Immature natural killer cell (primary cell): ENCODE measurements around the gene HOXA5. TPM values are rescaled to one million over a fixed set of nuclear protein-coding genes. Genes with fewer than 3 reads are reported as not detected.

Experiments used
- DNase-seq, 3 donors: peaks; one replicate each; pipeline ENCODE4 v3.0.0; 2022; ENCODE audit warnings: mixed read lengths in 1 of 3
- H3K27ac Mint-ChIP-seq, 6 donors: one replicate each; pipeline ENCODE4 v1.8.0; 2020; ENCODE audit warnings: mixed read lengths in 6 of 6, mild to moderate bottlenecking in 5 of 6, inconsistent platforms in 4 of 6, moderate library complexity in 3 of 6
- H3K27me3 Mint-ChIP-seq, 3 donors: one replicate each; pipeline ENCODE4 v1.8.0; 2020 to 2021; ENCODE audit warnings: low read depth in 3 of 3, mild to moderate bottlenecking in 3 of 3, mixed read lengths in 3 of 3, moderate library complexity in 3 of 3, inconsistent platforms in 1 of 3
- H3K36me3 Mint-ChIP-seq, 3 donors: one replicate each; pipeline ENCODE4 v1.8.0; 2020; ENCODE audit warnings: mixed read lengths in 3 of 3, inconsistent platforms in 2 of 3, mild to moderate bottlenecking in 2 of 3
- H3K4me1 Mint-ChIP-seq, 2 donors: one replicate each; pipeline ENCODE4 v1.8.0; 2020; ENCODE audit warnings: inconsistent platforms in 2 of 2, mild to moderate bottlenecking in 2 of 2, mixed read lengths in 2 of 2, moderate library complexity in 1 of 2
- H3K4me3 Mint-ChIP-seq, 5 donors: one replicate each; pipeline ENCODE4 v1.8.0; 2020; ENCODE audit warnings: mild to moderate bottlenecking in 5 of 5, mixed read lengths in 5 of 5, inconsistent platforms in 3 of 5, moderate library complexity in 3 of 5
- H3K9me3 Mint-ChIP-seq, 6 donors: one replicate each; pipeline ENCODE4 v1.8.0; 2020; ENCODE audit warnings: mild to moderate bottlenecking in 6 of 6, mixed read lengths in 6 of 6, inconsistent platforms in 4 of 6, moderate library complexity in 3 of 6
- polyA plus RNA-seq, 3 donors: library from polyadenylated mRNA; unstranded; fragments of 300-500 nt; fragmentation: Illumina TruSeq; gene quantifications; one replicate each; pipeline ENCODE4 v1.2.3, GENCODE V29; 2021

The HOXA5 gene
- polyA plus RNA-seq, 3 donors from 2014 or later, result 0.42 to 1.1 (median 0.73) TPM

DNA sequence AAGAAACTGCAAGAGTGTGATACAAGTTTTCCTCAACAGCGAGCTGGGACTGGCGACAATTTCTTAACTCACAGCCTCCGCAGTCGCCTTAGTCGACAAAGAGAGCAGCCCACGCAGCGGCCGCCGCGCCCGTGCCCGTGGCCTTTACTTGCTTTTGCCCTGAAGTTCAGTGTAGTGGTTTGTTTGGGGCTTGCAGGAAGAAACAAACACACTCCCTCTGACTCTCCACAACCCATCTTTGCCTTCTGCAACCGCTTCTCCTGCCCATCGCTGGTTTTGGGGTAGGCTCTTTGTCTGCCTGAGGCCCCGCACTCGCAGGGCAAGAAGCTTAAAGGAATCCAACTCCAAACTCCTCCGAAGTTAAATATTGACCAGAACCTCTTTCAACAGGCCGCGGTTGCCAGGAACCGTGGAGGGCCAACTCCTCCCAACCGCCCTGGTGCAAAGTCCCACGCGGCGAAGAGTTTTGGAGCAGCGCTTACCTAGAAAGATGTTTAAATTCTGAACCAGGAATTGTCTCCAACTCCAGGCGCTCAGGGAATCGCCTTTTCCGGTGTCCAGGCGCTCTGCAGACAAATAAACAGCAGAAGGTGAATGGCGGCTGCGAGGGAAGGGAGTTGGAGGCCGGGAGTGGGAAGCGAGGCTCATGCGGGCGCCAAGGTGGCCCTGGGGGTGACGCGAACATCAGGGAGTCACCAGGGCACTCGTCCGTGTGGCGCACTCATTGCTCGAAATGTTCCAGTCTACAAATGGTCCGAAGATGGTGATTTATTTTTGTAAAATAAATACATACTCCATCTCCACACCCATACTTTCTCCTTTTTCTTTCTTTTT, 21.2 kb downstream of the HOXA5 start:
- peaks cover 0 to 7% (median 3%) of the 10 kb centered on the region in 3 donors for H3K36me3 Mint-ChIP-seq
- DNase-seq, result no peak
- peaks cover 1 to 6% (median 4%) of the 10 kb centered on the region in 3 donors for H3K27me3 Mint-ChIP-seq
- H3K4me3 Mint-ChIP-seq, result no peak overlapping the region
- H3K27ac Mint-ChIP-seq, result no peak overlapping the region
- H3K9me3 Mint-ChIP-seq, result no peaks in the 10 kb centered on the region
- H3K4me1 Mint-ChIP-seq, result no peaks in the 10 kb centered on the region

- Mint-ChIP-seq H3K4me1 (no peaks in the 10 kb centered on the region), H3K36me3 (peaks cover 0 to 7% (median 3%) of the 10 kb centered on the region in 3 donors), H3K27ac (no peak overlapping the region), H3K27me3 (peaks cover 1 to 4% (median 3%) of the 10 kb centered on the region in 3 donors), H3K9me3 (no peaks in the 10 kb centered on the region), H3K4me3 (no peak overlapping the region)
- DNase-seq, result no peak
Observed at GRCh38 chr7:27121684-27122076, 21.8 kb downstream of the HOXA5 start.

DNA sequence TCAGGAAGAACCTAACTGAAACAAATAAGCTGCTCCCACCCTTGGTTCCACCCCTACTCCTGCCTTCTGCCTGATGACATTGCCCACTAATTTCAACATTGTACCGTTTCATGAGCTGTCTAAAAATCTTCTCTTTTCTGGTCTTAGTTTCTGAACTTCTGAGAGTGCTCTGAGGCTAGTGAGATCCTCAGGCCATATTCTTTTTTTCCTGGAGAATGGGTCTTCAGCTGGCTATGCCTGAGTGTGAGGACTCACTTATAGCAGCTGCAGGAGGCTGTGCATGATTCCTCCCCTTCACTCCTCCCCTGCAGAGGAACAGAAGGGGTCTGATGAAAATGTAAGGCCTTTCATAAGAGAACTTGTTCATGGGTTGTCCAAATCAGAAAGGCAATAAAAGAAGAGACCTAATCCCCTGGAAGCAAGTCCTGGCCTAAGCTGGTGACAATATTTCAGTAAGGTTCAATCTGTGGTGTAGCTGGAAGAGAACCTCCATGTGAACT, 24.0 kb downstream of the HOXA5 start:
- no peak overlapping the region for H3K27ac Mint-ChIP-seq
- no peak for DNase-seq
- H3K27me3 Mint-ChIP-seq, result peaks cover 0 to 2% (median 0%) of the 10 kb centered on the region in 3 donors
- H3K9me3 Mint-ChIP-seq, result no peaks in the 10 kb centered on the region
- peaks cover 0 to 6% (median 3%) of the 10 kb centered on the region in 3 donors for H3K36me3 Mint-ChIP-seq
- no peaks in the 10 kb centered on the region for H3K4me1 Mint-ChIP-seq
- no peak overlapping the region for H3K4me3 Mint-ChIP-seq

DNA sequence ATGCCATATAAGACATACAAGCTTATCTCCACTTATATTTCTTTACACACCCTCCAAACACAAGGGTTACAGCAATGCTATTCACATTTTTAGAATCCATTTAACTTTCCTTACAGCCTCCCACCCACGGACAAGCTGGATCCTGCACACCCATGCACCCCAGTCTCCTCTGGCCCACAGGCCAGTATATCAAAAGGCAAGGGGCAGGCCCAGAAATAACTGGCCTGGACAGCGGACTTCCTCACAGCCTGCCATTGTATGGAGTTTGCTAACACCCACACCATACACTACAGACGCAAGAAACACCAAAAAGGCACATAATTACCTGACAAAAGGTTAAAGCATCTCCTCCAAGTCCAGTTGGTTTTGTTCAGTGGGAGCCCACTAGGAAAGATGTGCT, 24.9 kb downstream of the HOXA5 start:
- Mint-ChIP-seq H3K4me1 (no peaks in the 10 kb centered on the region), H3K27me3 (no peaks in the 10 kb centered on the region), H3K27ac (no peak overlapping the region), H3K4me3 (no peak overlapping the region), H3K36me3 (peaks cover 0 to 4% (median 3%) of the 10 kb centered on the region in 3 donors), H3K9me3 (no peaks in the 10 kb centered on the region)
- no peak for DNase-seq

- DNase-seq, result no peak
- peaks cover 0 to 4% (median 3%) of the 10 kb centered on the region in 3 donors for H3K36me3 Mint-ChIP-seq
- no peaks in the 10 kb centered on the region for H3K4me1 Mint-ChIP-seq
- peaks cover 0 to under 1% (median 0%) of the 10 kb centered on the region in 3 donors for H3K27me3 Mint-ChIP-seq
- no peak overlapping the region for H3K27ac Mint-ChIP-seq
- no peaks in the 10 kb centered on the region for H3K9me3 Mint-ChIP-seq
- H3K4me3 Mint-ChIP-seq, result no peak overlapping the region
Observed at GRCh38 chr7:27117887-27118491, 25.5 kb downstream of the HOXA5 start.

GRCh38 chr7:27116962-27117886, 26.3 kb downstream of the HOXA5 start:
- no peak overlapping the region for H3K4me3 Mint-ChIP-seq
- no peaks in the 10 kb centered on the region for H3K4me1 Mint-ChIP-seq
- no peak for DNase-seq
- H3K27me3 Mint-ChIP-seq, result peaks cover 0 to 2% (median 0%) of the 10 kb centered on the region in 3 donors
- no peak overlapping the region for H3K27ac Mint-ChIP-seq
- H3K9me3 Mint-ChIP-seq, result no peaks in the 10 kb centered on the region
- H3K36me3 Mint-ChIP-seq, result peaks cover 0 to 4% (median 3%) of the 10 kb centered on the region in 3 donors

DNA sequence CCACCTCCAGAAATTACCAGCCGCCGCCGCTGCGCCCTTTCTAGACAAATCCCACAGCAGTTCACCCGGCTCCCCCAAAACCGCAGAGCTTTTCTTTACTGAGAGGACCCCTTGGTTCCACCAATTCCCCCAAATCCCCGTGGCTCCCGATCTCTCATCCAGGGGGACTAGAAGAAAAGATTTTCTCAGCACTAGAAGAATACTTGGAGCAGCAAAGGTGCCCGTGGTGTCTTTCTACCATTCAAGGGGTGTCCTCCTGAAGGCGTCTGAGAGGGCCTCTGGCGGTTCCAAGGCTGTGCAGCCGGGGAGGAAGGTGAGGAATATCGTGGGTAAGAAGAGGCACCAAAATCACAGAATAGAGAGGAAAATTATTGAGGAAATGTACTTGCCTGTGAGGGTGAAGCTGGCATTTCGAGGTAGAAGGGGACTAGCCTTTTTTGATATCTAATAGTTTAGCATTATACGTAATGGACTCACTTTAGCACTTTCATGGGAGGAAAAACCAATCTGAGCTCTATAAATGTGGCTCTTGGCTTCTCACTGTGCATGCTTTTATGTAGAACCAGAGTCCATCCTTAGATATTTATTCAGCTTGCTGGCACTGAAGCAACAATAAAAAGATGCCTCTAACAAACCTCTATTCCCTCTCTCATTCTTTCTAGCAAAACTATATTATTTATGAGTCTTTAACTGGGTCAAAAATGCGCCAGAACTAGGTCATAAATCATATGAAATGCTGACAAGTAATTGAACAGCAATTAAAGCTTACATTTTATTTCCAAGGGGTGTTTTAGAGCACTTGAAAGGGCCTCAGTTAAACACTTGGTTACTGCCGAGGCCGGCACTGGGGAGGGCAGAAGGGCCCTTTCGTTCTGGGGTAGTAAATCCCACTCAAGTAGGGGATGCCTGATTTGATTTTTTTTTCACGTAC, 27.2 kb downstream of the HOXA5 start:
- H3K27me3 Mint-ChIP-seq, result peaks cover 0 to 2% (median 0%) of the 10 kb centered on the region in 3 donors
- no peaks in the 10 kb centered on the region for H3K4me1 Mint-ChIP-seq
- peak overlapping the region in 1 of 6 donors; percentile 50 for H3K27ac Mint-ChIP-seq
- DNase-seq, result no peak
- H3K9me3 Mint-ChIP-seq, result no peaks in the 10 kb centered on the region
- H3K4me3 Mint-ChIP-seq, result no peak overlapping the region
- peaks cover 0 to 4% (median 0%) of the 10 kb centered on the region in 3 donors for H3K36me3 Mint-ChIP-seq

DNA sequence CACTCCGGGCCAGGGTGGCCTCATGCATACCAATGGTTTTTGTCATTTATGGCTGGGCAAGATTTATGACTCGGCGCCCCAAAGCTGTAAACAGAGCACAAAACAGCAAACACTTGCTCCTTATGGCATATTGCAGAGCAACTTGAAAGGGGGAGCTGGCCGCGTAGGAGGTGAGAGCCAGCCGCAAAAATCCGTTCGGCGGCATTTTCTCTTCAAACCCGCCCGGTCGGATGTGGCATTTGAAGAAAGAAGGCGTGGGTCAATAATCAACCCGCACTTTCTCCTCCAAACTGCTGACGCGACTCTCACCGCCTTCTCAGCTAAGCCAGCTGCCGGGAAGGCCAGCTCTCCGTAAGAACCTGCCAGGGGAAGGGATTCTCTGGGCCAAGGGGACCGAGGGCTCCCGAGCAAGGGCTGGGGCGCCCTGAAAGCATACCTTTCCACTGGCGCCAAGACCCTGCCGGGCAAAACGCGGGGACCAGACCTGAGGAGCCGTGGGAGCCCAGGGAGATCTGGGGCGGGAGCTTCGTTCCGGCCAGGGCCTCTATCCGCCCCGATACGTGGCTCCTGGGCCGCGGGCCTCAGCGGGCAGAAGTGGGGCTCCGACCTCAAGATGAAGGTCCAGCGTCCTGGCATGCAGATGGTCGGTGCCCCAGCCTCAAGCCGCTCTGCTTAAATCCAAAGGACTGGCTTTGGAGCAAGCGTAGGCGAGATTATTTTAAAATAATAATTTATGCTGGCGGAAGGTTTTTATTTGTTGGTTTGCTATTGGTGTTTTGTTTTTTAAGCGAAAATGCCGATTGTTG, 28.1 kb downstream of the HOXA5 start:
- Mint-ChIP-seq H3K36me3 (peaks cover 0 to 4% (median 0%) of the 10 kb centered on the region in 3 donors), H3K4me3 (no peak overlapping the region), H3K27me3 (peaks cover 0 to 2% (median 0%) of the 10 kb centered on the region in 3 donors), H3K4me1 (no peaks in the 10 kb centered on the region), H3K27ac (no peak overlapping the region), H3K9me3 (no peaks in the 10 kb centered on the region)
- no peak for DNase-seq

DNA sequence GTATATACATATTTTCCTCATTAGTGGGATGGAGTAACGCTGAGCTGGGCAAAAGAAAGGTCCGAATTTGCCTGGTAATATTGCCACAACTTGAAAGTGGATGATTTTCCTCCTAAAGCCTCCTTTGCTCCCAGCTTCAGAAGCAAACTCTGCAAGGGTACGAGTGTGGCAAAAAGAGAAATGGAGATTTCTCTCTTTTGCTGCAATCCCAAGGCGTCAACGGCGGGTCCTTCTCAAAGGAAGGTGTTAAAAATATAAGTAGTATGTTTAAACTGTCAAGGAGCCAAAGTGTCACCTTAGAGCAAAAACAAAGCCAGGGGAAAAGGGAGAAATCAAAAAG, 28.6 kb downstream of the HOXA5 start:
- Mint-ChIP-seq H3K4me1 (no peaks in the 10 kb centered on the region), H3K27ac (no peak overlapping the region)

GRCh38 chr7:27113991-27114769, 29.3 kb downstream of the HOXA5 start:
- DNase-seq, result no peak
- H3K36me3 Mint-ChIP-seq, result peaks cover 0 to 4% (median 0%) of the 10 kb centered on the region in 3 donors
- H3K4me1 Mint-ChIP-seq, result no peaks in the 10 kb centered on the region
- peaks cover 0 to 2% (median 0%) of the 10 kb centered on the region in 3 donors for H3K27me3 Mint-ChIP-seq
- H3K27ac Mint-ChIP-seq, result no peak overlapping the region
- no peaks in the 10 kb centered on the region for H3K9me3 Mint-ChIP-seq
- no peak overlapping the region for H3K4me3 Mint-ChIP-seq

More for the DNA sequence above, 28.6 kb downstream of the HOXA5 start:
- Mint-ChIP-seq H3K27me3 (peaks cover 0 to 2% (median 0%) of the 10 kb centered on the region in 3 donors), H3K36me3 (peaks cover 0 to 4% (median 0%) of the 10 kb centered on the region in 3 donors), H3K9me3 (no peaks in the 10 kb centered on the region), H3K4me3 (no peak overlapping the region)
- DNase-seq, result no peak
